ENCODE results near the gene TMC7.
"Not testable (repeated sequence)": the region's sequence is repeated elsewhere in the genome, so short reads cannot be mapped to it uniquely, and the experiment has no call there.

The TMC7 gene

GRCh38 chr16:18983565-18984434 is at the start of gene TMC7:
Gene TMC7, plus strand, starts transcription at chr16:18983934. Its CDS starts 130 bp downstream, at chr16:18984064.
- DNase-seq (ENCODE audit: low read depth in 2 of 3, low spot score in 1 of 3): peak in 2 of 3 donors; percentile 3 to 15

DNA sequence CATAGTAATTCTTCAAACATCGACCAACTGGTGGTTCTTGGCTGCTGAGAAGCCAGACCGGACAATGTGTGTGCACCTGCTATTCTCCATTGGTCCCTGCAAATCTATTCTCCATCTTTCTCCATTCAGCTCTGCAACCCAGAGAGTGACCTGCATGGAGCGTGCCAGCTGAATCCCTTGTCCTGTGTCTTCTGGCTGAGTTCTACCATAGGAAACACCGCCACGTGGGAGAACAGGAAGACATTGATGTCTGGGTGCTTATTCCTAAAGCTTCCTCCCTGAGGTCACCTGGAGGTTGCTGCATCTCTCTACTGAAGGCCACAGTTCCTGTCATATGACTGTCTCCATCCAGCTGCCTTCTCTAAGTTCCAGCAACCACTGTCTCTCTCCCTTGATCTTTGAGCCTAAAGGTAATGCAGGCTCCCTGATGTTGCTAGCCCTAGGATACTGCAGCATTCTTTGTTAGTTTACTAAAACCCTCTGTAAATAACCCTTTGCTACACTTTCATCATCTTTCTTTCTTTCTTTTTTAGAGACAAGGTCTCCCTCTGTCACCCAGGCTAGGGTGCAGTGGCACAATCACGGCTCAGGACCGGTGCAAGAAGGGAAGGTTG is 46.9 kb upstream of the TMC7 start:
- no peak for DNase-seq (ENCODE audit: low read depth in 2 of 3, low spot score in 1 of 3)

- no peak for DNase-seq (ENCODE audit: low read depth in 2 of 3, low spot score in 1 of 3)
Measured at GRCh38 chr16:18937390-18937789, 46.3 kb upstream of the TMC7 start.

GRCh38 chr16:18938986-18939385 is 44.7 kb upstream of the TMC7 start:
- DNase-seq (ENCODE audit: low read depth in 2 of 3, low spot score in 1 of 3): no peak

GRCh38 chr16:18941471-18941870 is 42.3 kb upstream of the TMC7 start:
- DNase-seq (ENCODE audit: low read depth in 2 of 3, low spot score in 1 of 3): no peak

DNA sequence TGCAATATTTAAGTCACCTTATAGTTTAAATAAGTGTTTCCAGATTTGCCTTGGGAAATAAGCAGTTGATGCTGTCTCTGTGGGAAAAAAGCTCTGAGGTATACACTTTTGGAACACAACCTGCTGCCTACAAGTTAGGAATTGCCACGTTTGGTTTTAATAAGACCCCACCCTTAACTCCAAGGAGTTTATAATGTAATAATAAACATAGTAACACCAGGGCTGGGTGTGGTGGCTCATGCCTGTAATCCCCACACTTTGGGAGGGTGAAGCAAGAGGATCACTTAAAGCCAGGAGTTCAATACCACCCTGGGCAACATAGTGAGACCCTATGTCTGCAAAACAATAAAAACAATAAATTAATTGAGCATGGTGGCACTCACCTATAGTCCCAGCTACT is 41.7 kb upstream of the TMC7 start:
- DNase-seq (ENCODE audit: low read depth in 2 of 3, low spot score in 1 of 3): no peak

DNA sequence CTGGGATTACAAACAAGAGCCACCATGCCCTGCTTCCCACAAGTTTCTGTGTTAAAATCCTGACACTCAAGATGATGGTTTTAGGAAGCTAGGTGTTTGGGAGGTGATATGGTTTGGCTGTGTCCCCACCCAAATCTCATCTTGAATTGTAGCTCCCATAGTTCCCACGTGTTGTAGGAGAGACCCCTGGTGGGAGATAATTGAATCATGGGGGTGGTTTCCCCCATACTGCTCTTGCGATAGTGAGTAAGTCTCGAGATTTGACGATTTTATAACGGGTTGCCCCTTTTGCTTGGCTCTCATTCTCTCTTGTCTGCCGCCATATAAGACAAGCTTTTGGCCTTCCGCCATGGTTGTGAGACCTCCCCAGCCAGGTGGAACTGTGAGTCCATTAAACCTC is 40.3 kb upstream of the TMC7 start:
- no peak for DNase-seq (ENCODE audit: low read depth in 2 of 3, low spot score in 1 of 3)

DNA sequence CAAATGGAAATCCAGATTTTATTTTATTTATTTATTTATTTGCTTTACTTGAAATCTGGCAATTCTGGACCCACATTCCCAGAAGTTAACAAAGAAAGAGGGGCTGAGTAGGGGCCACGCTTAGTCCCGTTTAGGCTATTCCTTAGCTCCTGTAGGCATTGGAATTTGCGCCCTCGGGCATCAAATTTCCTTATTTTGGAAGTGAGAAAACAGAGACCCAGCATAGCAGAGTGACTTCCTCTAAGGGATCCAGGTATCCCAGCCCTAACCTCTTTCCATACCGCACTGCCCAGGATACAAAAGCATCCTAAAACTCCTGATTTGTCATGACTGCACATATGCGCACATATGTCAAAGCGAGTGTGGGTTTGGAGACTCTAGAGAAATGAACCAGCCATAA is 38.5 kb upstream of the TMC7 start:
- no peak for DNase-seq (ENCODE audit: low read depth in 2 of 3, low spot score in 1 of 3)

GRCh38 chr16:18948372-18949020 is 35.2 kb upstream of the TMC7 start:
- DNase-seq (ENCODE audit: low read depth in 2 of 3, low spot score in 1 of 3): no peak

DNA sequence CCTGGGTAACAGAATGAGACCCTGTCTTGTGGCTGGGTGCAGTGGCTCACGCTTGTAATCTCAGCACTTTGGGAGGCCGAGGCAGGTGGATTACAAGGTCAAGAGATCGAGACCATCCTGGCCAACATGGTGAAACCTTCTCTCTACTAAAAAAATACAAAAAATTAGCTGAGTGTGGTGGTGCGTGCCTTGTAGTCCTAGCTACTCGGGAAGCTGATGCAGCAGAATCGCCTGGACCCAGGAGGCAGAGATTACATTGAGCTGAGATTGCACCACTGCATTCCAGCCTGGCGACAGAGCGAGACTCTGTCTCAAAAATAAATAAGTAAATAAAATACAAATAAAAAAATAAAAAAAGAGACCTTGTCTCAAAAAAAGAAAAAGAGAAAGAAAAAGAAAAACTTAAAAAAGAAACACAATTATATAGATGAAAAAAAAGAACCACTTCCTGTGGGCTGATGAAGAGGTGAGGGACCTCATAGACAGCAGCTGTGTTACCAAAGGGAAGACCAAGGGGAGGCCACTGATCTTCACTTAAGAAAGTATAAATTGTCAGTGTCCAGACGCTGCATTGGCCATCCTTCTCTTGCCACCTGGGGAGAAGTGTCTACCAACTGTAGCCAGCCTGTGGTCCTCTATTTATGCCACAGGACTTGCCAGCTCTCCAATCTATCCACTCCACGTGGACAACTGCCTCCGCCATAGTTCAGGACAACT is 33.1 kb upstream of the TMC7 start:
- DNase-seq (ENCODE audit: low read depth in 2 of 3, low spot score in 1 of 3): no peak

DNA sequence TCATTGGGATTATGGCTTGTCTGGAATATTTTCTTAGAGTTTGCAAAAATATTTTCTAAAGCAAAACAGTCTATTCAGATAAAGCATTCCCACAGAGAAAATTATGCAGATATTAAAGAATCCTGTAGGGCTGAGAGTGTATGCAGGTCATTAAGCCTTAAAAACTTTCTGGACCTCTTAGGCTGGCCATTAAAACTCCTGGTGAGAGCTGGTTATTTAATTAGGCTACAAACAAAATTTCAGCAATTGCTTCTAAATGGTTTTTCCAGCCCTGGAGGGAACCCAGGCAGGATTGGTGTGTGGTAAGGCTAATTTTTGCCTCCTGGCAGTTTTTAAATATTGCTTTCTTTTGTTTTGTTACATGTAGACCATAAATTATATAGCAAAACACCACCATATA is 30.2 kb upstream of the TMC7 start:
- no peak for DNase-seq (ENCODE audit: low read depth in 2 of 3, low spot score in 1 of 3)

DNA sequence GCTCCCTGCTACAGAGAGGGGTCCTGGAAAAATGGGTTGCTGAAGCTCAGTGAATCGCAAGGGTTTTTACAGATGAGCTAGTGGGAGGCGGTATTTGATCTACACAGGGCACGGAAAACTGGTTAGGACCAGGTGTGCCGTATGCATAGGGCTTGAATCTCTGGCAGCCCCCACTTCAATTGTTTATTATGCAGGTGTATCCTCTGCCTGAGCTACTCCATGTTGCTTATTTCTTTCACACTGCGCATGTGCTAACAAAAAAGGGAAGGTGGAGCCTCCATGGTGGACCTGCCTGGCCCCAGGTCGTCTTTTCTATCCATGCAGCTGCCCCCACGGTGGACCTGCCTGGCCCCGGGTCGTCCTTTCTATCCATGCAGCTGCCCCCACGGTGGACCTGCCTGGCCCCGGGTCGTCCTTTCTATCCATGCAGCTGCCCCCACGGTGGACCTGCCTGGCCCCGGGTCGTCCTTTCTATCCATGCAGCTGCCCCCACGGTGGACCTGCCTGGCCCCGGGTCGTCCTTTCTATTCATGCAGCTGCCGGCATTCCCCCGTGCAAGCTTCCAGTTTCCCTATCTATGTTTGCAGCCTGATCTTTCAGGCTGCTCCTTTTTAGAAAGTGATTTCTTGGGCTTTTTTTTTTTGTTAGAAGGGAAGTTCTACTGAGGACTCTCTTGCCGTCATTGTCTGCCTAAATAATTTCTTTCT is 27.7 kb upstream of the TMC7 start:
- DNase-seq (ENCODE audit: low read depth in 2 of 3, low spot score in 1 of 3): peak in 1 of 3 donors; percentile 11

- DNase-seq (ENCODE audit: low read depth in 2 of 3, low spot score in 1 of 3): not testable (repeated sequence)
Measured at GRCh38 chr16:18956658-18957241, 27.0 kb upstream of the TMC7 start.

DNA sequence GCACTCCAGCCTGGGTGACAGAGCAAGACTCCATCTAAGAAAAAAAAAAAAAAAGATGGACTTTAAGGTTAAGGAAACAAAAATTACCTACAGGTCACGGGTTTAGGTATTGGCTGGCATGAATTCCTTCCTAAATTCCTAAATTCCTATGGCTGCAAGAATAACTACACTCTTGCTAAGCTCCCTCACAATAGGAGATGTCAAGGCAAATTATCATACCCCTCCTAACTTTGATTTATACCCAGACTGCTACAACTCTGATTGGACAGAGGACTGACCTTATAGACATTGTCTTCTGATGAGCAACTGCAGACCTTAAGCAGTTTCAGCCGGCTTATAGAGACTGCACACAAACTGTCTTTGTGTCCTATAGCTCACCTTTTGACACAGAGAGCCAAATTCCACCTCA is 25.1 kb upstream of the TMC7 start:
- DNase-seq (ENCODE audit: low read depth in 2 of 3, low spot score in 1 of 3): no peak

DNA sequence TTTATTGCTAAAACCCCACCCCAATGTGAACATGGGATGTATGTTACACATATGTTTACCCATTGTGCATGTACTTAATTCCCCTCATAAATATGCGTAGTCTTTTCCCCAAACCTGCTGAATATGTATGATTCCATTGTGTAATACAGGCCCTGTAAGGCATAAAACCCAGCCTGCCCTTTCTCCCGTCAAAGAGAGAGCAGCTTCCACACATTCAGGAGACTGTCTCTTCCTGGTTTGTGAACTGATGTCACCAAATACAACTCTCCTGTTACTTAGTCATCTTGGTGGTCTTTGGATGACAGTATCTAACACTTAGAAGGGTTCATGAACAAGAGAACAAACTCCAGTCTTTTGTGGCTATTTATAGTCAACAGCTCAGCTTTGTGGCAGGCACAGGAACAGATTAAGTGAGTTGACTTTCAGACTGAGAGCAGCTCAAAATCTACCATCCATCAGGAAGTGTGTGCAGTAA is 24.7 kb upstream of the TMC7 start:
- no peak for DNase-seq (ENCODE audit: low read depth in 2 of 3, low spot score in 1 of 3)

GRCh38 chr16:18965555-18965954 is 18.2 kb upstream of the TMC7 start:
- no peak for DNase-seq (ENCODE audit: low read depth in 2 of 3, low spot score in 1 of 3)

DNA sequence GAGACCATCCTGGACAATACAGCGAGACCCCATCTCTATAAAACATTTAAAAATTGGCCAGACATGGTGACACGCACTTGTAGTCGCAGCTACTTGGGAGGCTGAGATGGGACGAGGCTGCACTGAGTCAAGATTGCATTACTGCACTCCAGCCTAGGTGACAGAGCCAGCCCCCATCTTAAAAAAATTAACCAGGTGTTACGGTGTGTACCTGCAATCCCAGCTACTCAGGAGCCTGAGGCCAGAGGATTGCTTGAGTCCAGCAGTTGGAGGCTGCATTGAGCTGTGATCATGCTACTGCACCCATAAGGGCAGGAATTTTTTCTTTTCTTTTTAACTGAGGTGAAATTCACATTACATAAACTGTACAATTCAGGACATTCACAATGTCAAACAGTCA is 16.9 kb upstream of the TMC7 start:
- DNase-seq (ENCODE audit: low read depth in 2 of 3, low spot score in 1 of 3): no peak

- DNase-seq (ENCODE audit: low read depth in 2 of 3, low spot score in 1 of 3): peak; percentile 58 to 83 (median 66)
Measured at GRCh38 chr16:18969050-18969854, 14.5 kb upstream of the TMC7 start.

DNA sequence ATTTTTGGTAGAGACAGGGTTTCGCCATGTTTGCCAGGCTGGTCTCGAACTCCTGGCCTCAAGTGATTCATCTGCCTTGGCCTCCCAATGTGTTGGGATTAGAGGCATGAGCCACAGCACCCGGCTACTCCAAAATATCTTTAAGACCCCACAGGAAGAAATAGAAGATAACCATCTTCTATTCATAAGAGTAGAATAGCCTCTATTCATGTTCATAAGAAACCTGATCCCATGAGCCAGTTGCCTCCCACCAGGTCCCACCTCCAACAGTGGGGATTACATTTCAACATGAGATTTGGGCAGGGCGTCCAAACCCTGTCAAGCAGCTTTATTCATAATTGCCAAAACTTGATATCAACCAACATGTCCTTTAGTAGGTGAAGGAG is 13.9 kb upstream of the TMC7 start:
- DNase-seq (ENCODE audit: low read depth in 2 of 3, low spot score in 1 of 3): no peak

GRCh38 chr16:18975109-18975508 is 8.6 kb upstream of the TMC7 start:
- DNase-seq (ENCODE audit: low read depth in 2 of 3, low spot score in 1 of 3): no peak
